HG03565 (cell line): ENCODE data around the gene FGFR2.

Experiments used
- ATAC-seq: cut with Tn5 transposase; IDR thresholded peaks from one replicate; pipeline ENCODE4 v1.9.1; 2021; ENCODE audit warnings: mild to moderate bottlenecking, moderate library complexity; ENCODE audit not compliant: unreplicated experiment

The FGFR2 gene

GRCh38 chr10:121610798-121611323 is 12.6 kb upstream of the FGFR2 start:
- ATAC-seq = no peak

DNA sequence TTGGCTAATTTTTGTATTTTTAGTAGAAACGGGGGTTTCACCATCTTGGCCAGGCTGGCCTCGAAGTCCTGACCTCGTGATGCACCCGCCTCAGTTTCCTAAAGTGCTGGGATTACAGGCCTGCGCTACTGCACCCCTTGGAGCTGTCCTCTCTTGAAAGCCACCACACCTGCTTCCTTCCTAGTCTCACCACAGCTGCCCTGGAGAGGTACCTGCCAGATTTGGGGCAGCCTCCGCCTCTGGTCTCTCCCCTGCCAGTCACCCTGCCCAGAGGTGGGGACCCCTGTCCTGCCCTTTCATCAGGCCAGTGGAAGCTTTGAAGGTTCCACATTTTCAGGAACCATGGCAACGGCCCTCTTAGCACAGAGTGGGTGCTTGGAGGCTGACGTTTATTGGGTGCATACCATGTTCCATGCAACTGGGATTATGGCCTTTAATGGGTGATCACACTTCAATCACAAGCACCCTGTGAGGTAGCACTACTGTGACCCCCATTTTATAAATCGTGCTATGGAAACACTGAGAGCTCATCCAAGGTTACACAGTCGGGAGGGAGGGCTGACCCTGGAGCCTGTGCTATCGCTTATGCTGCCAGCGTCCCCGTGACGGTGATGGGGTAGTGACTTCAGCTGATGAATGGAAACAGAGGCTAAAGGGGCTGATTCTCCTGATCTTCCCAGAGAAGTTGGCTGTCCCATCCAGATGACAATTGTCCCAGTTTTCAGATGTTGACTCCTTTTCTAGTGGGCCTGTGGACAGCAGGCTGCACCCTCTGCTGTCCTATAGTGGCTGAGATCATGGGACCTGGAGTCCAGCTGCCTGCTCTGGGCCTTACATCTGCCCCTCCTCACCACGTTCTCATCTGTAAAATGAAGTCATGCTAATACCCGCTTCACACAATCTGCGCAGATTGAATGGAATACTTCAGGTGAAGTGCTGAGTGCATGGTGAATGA is 11.5 kb upstream of the FGFR2 start:
- ATAC-seq = no peak

GRCh38 chr10:121608469-121609190 is 10.4 kb upstream of the FGFR2 start:
- ATAC-seq = no peak

- no peak for ATAC-seq
These were observed 9.2 kb upstream of the FGFR2 start for GRCh38 chr10:121607310-121608055.

DNA sequence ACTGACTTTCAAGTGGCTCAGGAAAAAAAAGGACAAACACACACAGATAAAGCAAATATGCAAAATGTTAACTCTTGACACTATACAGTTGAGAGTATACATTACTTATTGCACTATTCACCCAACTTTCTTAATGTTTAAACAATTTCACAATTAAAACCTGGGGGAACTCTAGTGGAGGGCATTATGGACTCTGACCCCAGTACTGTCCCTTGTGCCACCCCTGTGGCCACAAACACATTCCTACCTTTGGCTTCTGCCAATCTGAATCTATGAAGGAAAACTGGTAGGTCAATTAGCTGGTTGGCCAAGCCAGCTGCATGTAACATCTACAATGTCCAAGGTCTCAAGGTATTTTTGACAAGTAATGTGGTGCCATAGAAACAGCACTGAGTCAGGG is 7.5 kb upstream of the FGFR2 start:
- no peak for ATAC-seq

DNA sequence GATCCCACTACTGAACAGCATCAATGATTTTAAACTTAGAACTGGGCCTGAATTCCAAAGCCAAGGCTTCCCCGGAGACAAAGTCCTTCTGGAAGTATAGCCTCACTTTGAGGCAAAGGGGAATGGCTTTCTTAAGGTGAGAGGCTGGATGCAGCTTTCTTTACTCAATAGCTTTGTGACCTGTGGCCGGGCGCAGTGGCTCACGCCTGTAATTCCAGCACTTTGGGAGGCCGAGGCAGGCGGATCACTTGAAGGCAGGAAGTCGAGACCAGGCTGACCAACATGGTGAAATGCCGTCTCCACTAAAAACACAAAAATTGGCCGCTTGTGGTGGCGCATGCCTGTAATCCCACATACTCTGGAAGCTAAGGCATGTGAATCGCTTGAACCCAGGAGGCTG is 3.2 kb upstream of the FGFR2 start:
- no peak for ATAC-seq

- no peak for ATAC-seq
These were observed 2.4 kb upstream of the FGFR2 start for GRCh38 chr10:121600611-121601010.

- ATAC-seq = no peak
These were observed 1.7 kb upstream of the FGFR2 start for GRCh38 chr10:121599947-121600346.

DNA sequence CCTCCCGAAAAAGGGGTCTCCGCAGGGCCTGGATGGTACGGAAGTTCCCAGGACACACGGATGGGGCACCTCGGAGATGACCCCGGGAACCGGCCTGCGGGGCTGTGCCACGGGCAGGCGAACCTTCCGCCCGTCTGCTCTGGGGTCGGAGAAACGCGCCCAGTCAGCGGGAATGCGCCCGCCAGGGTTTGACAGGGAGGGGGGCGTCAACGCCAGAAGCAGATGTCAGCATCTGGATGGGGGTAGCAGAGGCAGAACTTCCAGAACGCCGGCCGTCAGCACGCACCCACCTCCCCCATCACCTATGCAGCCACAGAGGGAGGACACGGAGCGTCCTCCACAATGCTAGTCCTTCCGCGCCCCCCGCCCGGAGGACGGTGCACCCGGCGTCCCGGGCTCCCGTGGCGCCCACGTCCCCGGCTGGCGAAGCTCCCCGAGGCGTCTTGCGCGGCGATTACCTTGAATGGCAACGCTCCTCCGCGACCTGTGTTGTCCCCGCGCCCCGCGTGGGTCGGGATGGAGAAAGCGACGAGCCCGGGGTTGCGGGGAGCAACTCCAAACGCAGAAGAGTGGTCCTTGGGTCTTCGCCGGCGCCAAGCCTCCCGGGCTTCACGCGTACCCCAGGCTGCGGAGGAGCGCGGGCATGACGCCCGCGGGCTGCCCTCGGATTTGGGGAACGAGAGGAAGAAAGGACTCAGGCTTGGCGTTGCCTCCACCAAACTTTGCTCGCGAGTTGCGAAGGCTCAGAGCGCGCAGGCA is 561 bp downstream of the FGFR2 start:
- ATAC-seq = no peak

DNA sequence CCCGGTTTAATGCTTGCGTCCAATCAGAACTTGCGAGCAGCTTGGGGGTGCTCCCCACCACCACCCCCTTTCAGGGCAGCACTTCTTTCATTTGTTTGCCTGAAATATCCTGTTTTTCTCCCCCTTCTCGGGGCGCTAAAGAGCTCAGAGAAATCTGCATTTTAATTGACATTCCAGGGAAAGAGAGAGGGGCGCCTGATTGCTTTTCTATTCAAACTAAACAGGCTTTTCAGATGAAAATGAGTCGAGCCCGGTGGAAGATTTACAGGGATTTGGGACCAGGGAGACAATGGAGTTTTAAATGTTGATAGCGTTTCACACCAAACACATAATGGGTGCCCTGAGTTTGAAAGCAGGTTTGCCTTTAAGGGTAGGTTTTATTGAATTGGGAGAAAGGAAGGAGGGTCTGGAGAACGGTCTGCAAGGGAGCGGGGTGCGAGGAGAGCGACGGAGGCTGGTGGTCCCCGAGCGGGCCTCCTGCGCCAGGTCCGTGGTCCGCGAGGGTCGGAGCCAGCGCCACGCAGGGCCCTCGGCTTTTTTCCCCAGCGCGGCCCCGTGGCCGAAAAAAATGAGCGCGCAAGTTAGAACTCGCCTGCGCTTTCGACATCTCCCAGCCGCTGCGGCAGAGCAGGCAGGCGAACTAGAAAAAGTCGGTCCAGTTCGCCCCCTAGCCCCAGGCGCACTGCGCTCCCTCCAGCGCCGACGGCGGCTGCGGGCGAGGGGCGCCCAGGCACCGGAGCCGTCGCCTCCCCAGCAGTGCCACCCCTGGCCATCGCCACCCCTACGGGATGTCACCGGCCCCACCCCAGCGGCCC is 1.3 kb downstream of the FGFR2 start:
- ATAC-seq = no peak

DNA sequence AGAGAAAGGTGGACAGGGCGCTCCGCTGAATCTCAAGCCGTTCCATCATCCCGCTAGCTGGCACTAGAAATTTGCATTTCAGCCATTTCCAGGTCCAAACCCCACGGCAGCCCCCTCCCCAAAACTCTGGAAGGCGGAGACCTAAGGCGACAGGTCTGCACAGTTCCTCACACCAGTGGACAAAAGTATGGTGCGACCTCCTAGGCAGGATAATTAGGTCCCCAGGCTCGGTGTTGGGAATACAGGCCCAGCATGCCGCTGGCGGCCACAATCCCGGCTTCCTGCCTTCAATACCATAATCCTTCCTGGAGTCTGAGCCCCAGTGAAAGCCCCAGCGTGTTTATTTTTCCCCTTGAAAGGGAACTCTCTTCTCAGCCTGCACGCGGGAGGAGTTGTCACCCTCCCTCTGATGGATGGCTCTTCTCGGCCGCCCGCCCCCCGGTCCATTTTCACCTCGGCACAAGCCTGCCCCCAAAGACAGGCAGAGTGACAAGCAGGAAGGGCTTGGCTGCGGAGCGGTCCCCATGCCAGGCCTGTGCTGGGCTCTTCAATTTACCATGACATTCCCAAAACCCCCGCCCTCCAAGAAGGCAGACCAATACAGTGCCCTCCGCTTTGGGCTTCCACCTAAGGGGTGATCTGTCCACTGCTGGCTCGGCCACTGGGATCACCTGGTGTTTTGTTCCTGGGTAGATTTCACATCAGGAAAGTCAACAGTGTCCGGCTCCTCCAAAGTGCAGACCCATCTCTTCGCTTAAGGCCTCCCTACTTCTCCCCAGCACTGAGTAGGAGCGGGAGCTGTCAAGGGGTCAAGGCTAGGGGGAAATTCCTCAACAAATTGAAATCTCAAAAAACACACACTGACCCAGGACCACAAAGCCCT is 2.2 kb downstream of the FGFR2 start:
- ATAC-seq = no peak

GRCh38 chr10:121595351-121595805 is 2.9 kb downstream of the FGFR2 start:
- no peak for ATAC-seq

DNA sequence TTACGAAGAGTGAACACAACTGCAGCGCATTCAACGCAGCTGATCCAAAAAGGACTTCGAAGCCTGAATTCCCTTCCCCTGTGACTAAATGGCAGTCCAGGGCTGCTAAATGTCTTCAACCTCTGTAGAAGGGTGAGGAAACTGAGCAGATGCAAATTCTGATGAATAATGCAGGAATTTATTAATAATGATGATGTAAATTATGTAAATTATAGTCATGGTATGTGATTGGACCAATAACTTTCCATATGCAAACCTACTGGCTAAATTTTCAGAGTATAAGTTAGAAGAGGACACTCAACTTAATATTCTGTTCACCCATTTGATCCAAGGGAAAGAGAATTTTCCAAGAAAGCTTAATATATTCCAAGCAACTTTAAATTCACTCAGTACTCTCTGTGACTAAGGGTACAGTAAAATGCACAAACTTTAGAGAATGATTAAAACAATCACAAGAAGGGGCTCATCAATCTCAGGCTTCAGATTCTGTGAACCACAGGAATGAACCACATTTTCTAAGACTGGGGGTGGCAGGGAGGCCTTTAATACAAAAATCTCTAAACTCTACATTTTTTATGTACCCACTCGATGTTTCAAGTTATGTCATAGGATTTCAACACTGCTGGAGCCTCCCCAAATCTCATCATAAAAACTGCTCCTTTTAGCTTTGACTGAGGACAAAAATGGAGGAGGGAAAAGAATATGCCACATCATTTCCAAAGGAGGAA is 3.5 kb downstream of the FGFR2 start:
- no peak for ATAC-seq

DNA sequence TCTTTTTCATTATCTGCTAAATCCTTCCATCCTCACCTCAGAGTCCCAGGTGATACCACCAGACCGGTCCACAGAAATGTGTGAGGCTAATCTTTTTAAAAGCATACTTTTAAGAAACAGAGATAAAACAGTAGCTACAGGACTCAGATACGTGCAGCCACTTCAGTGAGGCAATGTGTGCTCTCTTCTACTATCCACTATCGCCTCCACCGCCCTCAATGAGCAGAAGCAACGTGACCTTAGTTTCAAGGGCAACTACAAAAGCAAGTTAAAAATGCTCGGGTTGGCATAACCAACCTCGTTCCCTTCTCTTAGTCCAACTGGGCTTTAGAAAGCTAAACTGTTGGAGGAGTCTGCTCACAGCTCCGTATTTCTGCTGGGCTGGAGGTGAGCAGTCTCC is 4.2 kb downstream of the FGFR2 start:
- ATAC-seq = no peak

DNA sequence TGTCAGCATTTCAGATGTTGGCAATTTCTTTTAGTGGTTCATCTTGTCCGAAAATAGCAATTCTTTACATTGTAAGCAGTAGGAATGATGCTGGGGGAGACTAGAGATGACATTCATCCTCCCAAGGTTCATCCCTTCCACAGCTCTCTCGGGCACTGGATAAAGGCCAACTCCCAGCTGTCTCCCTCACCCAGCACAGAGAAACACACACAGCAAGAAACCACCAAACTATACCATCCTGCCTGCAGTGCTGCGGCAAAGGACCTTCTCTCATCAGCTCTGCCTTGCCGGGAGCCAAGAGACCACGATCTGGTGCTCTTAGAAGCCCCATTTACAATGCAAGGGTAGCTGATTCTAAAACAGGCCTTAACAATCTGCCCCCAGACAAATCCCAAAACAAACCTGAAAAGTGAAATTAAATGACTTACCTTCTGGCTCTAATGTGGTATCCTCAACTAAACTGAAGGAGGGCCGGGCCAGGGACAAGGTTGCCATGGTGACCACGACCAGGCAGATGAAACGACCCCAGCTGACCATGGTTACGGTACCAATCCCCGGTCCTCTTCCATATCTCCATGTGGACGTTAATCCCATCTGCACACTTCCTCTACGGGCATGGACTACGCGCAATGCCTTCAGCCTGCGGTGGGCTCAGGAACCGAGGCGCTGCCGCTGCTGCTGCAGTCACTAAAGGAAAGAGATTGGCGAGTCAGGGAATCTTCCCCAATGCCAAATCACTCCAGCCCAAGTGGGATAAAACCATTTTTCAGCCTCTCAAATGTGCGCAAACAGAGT is 4.8 kb downstream of the FGFR2 start:
- no peak for ATAC-seq

DNA sequence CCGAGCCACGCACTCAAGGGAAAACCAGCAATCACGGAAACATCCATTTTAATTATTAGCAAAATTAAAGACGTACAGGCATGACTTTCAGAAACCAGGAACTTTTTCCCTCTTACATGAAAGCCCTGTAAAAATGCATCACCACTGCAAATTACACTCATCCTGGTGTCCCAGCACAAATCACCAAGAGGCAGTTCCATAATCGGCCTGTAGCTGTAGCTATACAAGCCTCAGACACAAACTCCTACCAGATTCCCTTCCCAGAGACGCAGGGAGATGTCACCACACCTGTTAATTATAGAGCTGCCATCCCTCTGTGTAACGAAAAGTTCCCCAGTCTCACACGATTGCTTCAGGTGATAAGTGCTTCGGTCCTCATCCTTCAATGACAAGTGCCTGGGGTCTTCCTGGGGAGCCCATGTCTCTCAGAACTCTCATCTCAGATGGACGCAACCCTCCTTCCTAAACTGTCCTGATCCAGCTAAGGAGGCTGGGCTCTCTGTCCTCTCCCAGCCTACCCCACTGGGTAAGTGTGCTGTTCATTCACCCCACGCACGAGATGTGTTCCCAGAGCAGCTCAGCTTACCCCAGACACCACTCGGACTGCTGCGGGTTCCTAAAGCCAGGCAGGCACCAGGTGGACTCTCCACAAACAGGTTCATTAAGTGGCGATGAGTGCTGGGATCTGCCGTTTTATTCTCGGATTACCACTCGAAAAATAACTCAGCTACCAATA is 5.9 kb downstream of the FGFR2 start:
- no peak for ATAC-seq
